WERI-Rb-1 (cell line): ENCODE measurements around the gene DCAF6.

Source experiments
- DNase-seq: peaks from one replicate; pipeline ENCODE4 v3.0.0-alpha.2; 2020
- H3K27ac ChIP-seq: fragments of 250-450 bp; sonication (Bioruptor Pico); 2 replicates; pipeline ENCODE4 v1.5.1; 2020; ENCODE audit warnings: mild to moderate bottlenecking, moderate library complexity
- H3K27me3 ChIP-seq: fragments of 250-450 bp; sonication (Bioruptor Pico); 2 replicates; pipeline ENCODE4 v1.5.1; 2021; ENCODE audit warnings: mild to moderate bottlenecking, low read depth, moderate library complexity; ENCODE audit not compliant: insufficient read depth, severe bottlenecking
- H3K36me3 ChIP-seq: fragments of 250-450 bp; sonication (Bioruptor Pico); 2 replicates; pipeline ENCODE4 v1.5.1; 2020; ENCODE audit warnings: mild to moderate bottlenecking, moderate library complexity
- H3K4me3 ChIP-seq: 2 replicates; pipeline ENCODE4 v1.5.1; 2011; ENCODE audit warnings: low read depth, mild to moderate bottlenecking, control low read depth, low read length
- H3K9me3 ChIP-seq: fragments of 250-450 bp; sonication (Bioruptor Pico); 2 replicates; pipeline ENCODE4 v1.5.1; 2021; ENCODE audit warnings: mild to moderate bottlenecking, moderate library complexity; ENCODE audit not compliant: severe bottlenecking
- CTCF ChIP-seq: IDR thresholded peaks from 2 replicates; pipeline ENCODE4 v1.5.1; 2011; ENCODE audit warnings: low read depth, mild to moderate bottlenecking, control low read depth, inconsistent platforms, low read length

DCAF6 gene

GRCh38 chr1:168104535-168104934 lies 168.1 kb downstream of the DCAF6 start:
- Histone ChIP-seq H3K9me3 (no peaks in the 10 kb centered on the region), H3K27ac (no peak overlapping the region), H3K27me3 (no peaks in the 10 kb centered on the region), H3K4me3 (no peak overlapping the region), H3K36me3 (no peaks in the 10 kb centered on the region)
- DNase-seq = no peak
- TF ChIP-seq CTCF = no peak

GRCh38 chr1:168105846-168106245 lies 169.4 kb downstream of the DCAF6 start:
- H3K4me3 ChIP-seq = no peak overlapping the region
- no peaks in the 10 kb centered on the region for H3K36me3 ChIP-seq
- TF ChIP-seq CTCF = no peak
- no peaks in the 10 kb centered on the region for H3K27me3 ChIP-seq
- no peak overlapping the region for H3K27ac ChIP-seq
- no peak for DNase-seq
- H3K9me3 ChIP-seq = no peaks in the 10 kb centered on the region

GRCh38 chr1:168106274-168106673 lies 169.8 kb downstream of the DCAF6 start:
- Histone ChIP-seq H3K27ac (no peak overlapping the region), H3K36me3 (no peaks in the 10 kb centered on the region), H3K27me3 (no peaks in the 10 kb centered on the region), H3K9me3 (no peaks in the 10 kb centered on the region), H3K4me3 (no peak overlapping the region)
- no peak for TF ChIP-seq CTCF
- DNase-seq = no peak

- Histone ChIP-seq H3K36me3 (no peaks in the 10 kb centered on the region), H3K9me3 (no peaks in the 10 kb centered on the region), H3K27ac (no peak overlapping the region), H3K4me3 (no peak overlapping the region), H3K27me3 (no peaks in the 10 kb centered on the region)
- no peak for TF ChIP-seq CTCF
- no peak for DNase-seq
These were observed 174.5 kb downstream of the DCAF6 start for GRCh38 chr1:168110896-168111545.

- no peaks in the 10 kb centered on the region for H3K9me3 ChIP-seq
- no peaks in the 10 kb centered on the region for H3K36me3 ChIP-seq
- no peak for TF ChIP-seq CTCF
- H3K27ac ChIP-seq = no peak overlapping the region
- H3K4me3 ChIP-seq = no peak overlapping the region
- DNase-seq = no peak
- H3K27me3 ChIP-seq = no peaks in the 10 kb centered on the region
These were observed 176.3 kb downstream of the DCAF6 start for GRCh38 chr1:168112673-168113305.

GRCh38 chr1:168114845-168115244 lies 178.4 kb downstream of the DCAF6 start:
- no peak for DNase-seq
- H3K4me3 ChIP-seq = no peak overlapping the region
- H3K27me3 ChIP-seq = no peaks in the 10 kb centered on the region
- H3K27ac ChIP-seq = no peak overlapping the region
- no peak for TF ChIP-seq CTCF
- H3K9me3 ChIP-seq = no peaks in the 10 kb centered on the region
- no peaks in the 10 kb centered on the region for H3K36me3 ChIP-seq
